Measurements from ENCODE around the gene SUSD2. TPM values are rescaled to one million over a fixed set of nuclear protein-coding genes. Genes with fewer than 3 reads are reported as not detected.

The SUSD2 gene
- polyA plus RNA-seq (2012; rRNA removed) = 0.76 and 0.82 TPM in 2 replicates
- polyA plus RNA-seq (2012; cell fraction: cytosol; rRNA removed) = 0.18 and 0.26 TPM in 2 replicates
- 1.7 and 2.2 TPM in 2 replicates for polyA plus RNA-seq (2012; cell fraction: nucleus; rRNA removed)

- Histone ChIP-seq H3K79me2 (ENCODE audit: insufficient read depth) (no peaks in the 10 kb centered on the region), H3K9me3 (no peaks in the 10 kb centered on the region), H3K36me3 (replicated peaks in 1 of 2; ENCODE audit: control insufficient read depth in 1 of 2, insufficient read depth in 2 of 2, low read length in 1 of 2) (peaks cover 0 to 12% of the 10 kb centered on the region in 2 experiments), H3K4me1 (ENCODE audit: control insufficient read depth in 1 of 2, insufficient read depth in 2 of 2, low read depth in 1 of 2, low read length in 1 of 2) (peaks cover 0 to 12% of the 10 kb centered on the region in 2 experiments; a peak in 1 of 4 replicates), H3K4me2 (no peak within 1 kb of the TSS), H3K27ac (ENCODE audit: low read depth in 2 of 2, low read length in 1 of 2) (peak within 1 kb of the TSS in 1 of 2 experiments; percentile 28; a peak in 1 of 4 replicates), H3K4me3 (ENCODE audit: low read depth in 2 of 2, low read length in 1 of 2) (no peak within 1 kb of the TSS), H3K9me2 (no peaks in the 10 kb centered on the region), H3K27me3 (ENCODE audit: insufficient read depth) (no peaks in the 10 kb centered on the region), H3F3A (replicated peaks; ENCODE audit: insufficient read depth) (no peaks in the 10 kb centered on the region), H4K20me1 (ENCODE audit: insufficient read depth) (no peaks in the 10 kb centered on the region), H2AFZ (ENCODE audit: low read depth) (no peak within 1 kb of the TSS), H3K9ac (no peak within 1 kb of the TSS)
- 85% methylated on average over 19 of the region's 35 CpGs for WGBS (ENCODE audit: low lambda C conversion rate)
- no peak for DNase-seq
- POLR2A ChIA-PET = no interaction called here
- CTCF ChIA-PET = interaction anchor here (1.0 to 3.2 kb wide), 4 partner anchors 8 to 61 kb away, joined by 3 to 24 read pairs (median 8); no protein-coding TSS in a partner anchor
- TF ChIP-seq NFIC (IDR thresholded peaks at IDR 0.05; ENCODE audit: borderline replicate concordance) (no peak), EZH2phosphoT487 (IDR thresholded peaks at IDR 0.05; ENCODE audit: borderline replicate concordance, low read depth) (no peak), IRF3 (IDR thresholded peaks at IDR 0.05; ENCODE audit: low read depth, low read length) (no peak), CTCF (IDR thresholded peaks at IDR 0.05) (no peak), FOSL2 (IDR thresholded peaks at IDR 0.05; ENCODE audit: borderline replicate concordance, low read depth) (no peak), POLR2AphosphoS5 (IDR thresholded peaks at IDR 0.05; ENCODE audit: low read depth, low read length) (no peak), FOXJ3 (CRISPR knock-in tag; IDR thresholded peaks at IDR 0.05) (no peak), RXRA (IDR thresholded peaks at IDR 0.05; ENCODE audit: borderline replicate concordance, low read depth) (no peak), MAX (IDR thresholded peaks at IDR 0.05; ENCODE audit: low read depth) (no peak), SIN3A (IDR thresholded peaks at IDR 0.05; ENCODE audit: borderline replicate concordance, low read depth, low read length) (no peak)
These were observed at the start of gene SUSD2 for GRCh38 chr22:24181088-24181995. SUSD2 (plus strand) TSS chr22:24181487; CDS start chr22:24181520, 33 bp downstream.

All from SK-N-SH (cell line).